ENCODE measurements around the gene EXOG. TPM values are rescaled to one million over a fixed set of nuclear protein-coding genes. Genes with fewer than 3 reads are reported as not detected.

Gene EXOG
- total and polyA plus RNA-seq, 2 donors (not counting 1 experiment from before 2014, with no cell fraction given): 14.2 to 16.4 TPM

- H3K27ac ChIP-seq (ENCODE audit: insufficient read depth, low read length): no peak overlapping the region
- H3K27me3 ChIP-seq (ENCODE audit: control insufficient read depth, insufficient read depth, low read length): no peaks in the 10 kb centered on the region
- H3K4me3 ChIP-seq (replicated peaks in 1 of 4; ENCODE audit: control extremely low read depth in 1 of 4, insufficient read depth in 1 of 4, low read depth in 3 of 4, low read length in 4 of 4): no peak overlapping the region
- no peaks in the 10 kb centered on the region for H4K20me1 ChIP-seq (ENCODE audit: control insufficient read depth, extremely low read depth, insufficient read depth, low read length)
- no peaks in the 10 kb centered on the region for H3K36me3 ChIP-seq (ENCODE audit: control insufficient read depth, insufficient read depth, low read length)
- H3K9ac ChIP-seq (ENCODE audit: insufficient read depth, low read length): no peak overlapping the region
- DNase-seq (ENCODE audit: low read depth in 2 of 2): no peak
- H3K4me1 ChIP-seq (ENCODE audit: control insufficient read depth, extremely low read depth, insufficient read depth, low read length): no peaks in the 10 kb centered on the region
- H3K79me2 ChIP-seq (ENCODE audit: control insufficient read depth, insufficient read depth, low read length): no peaks in the 10 kb centered on the region
- no peak overlapping the region for H2AFZ ChIP-seq (ENCODE audit: low read length)
- no peaks in the 10 kb centered on the region for H3K9me3 ChIP-seq (ENCODE audit: control insufficient read depth, insufficient read depth, low read depth, low read length)
- no peak overlapping the region for H3K4me2 ChIP-seq (ENCODE audit: extremely low read depth, insufficient read depth, low read length)
- TF ChIP-seq EZH2 (IDR thresholded peaks at IDR 0.05; ENCODE audit: low read length, missing control alignments) (no peak), CTCF (conservative IDR thresholded peaks at IDR 0.05 in 1 of 2, IDR thresholded peaks at IDR 0.05 in 1 of 2; ENCODE audit: low read depth in 1 of 2, low read length in 2 of 2) (no peak)
Observed at GRCh38 chr3:38465588-38466154, 30.5 kb upstream of the EXOG start.

DNA sequence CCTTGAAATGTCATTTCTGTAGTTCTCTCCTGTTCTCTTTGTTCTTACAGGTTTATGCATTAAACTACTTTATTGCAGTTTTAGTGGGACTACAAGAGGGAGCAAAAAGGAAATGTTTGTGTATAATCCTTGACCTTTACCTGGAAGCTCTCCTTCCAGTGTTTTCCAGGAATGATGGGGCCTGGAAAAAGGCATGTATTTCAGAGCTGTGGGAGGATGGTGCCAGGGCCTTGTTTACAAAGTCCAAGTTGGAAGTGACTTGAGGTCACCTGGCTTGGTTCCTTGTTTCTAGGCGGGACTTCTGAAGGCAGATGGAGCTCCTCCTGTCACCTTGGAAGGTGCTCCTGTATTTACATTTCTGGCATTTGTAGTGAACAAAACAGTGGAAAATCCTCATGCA, 27.4 kb upstream of the EXOG start:
- Histone ChIP-seq H3K9ac (ENCODE audit: insufficient read depth, low read length) (no peak overlapping the region), H3K4me2 (ENCODE audit: extremely low read depth, insufficient read depth, low read length) (no peak overlapping the region), H3K79me2 (ENCODE audit: control insufficient read depth, insufficient read depth, low read length) (no peaks in the 10 kb centered on the region), H4K20me1 (ENCODE audit: control insufficient read depth, extremely low read depth, insufficient read depth, low read length) (no peaks in the 10 kb centered on the region), H3K27ac (ENCODE audit: insufficient read depth, low read length) (no peak overlapping the region), H2AFZ (ENCODE audit: low read length) (no peak overlapping the region), H3K27me3 (ENCODE audit: control insufficient read depth, insufficient read depth, low read length) (no peaks in the 10 kb centered on the region), H3K4me1 (ENCODE audit: control insufficient read depth, extremely low read depth, insufficient read depth, low read length) (no peaks in the 10 kb centered on the region), H3K36me3 (ENCODE audit: control insufficient read depth, insufficient read depth, low read length) (no peaks in the 10 kb centered on the region), H3K4me3 (replicated peaks in 1 of 4; ENCODE audit: control extremely low read depth in 1 of 4, insufficient read depth in 1 of 4, low read depth in 3 of 4, low read length in 4 of 4) (no peak overlapping the region), H3K9me3 (ENCODE audit: control insufficient read depth, insufficient read depth, low read depth, low read length) (no peaks in the 10 kb centered on the region)
- no peak for DNase-seq (ENCODE audit: low read depth in 2 of 2)
- no peak for TF ChIP-seq CTCF (conservative IDR thresholded peaks at IDR 0.05 in 1 of 2, IDR thresholded peaks at IDR 0.05 in 1 of 2; ENCODE audit: low read depth in 1 of 2, low read length in 2 of 2)
- TF ChIP-seq EZH2 (IDR thresholded peaks at IDR 0.05; ENCODE audit: low read length, missing control alignments): no peak

DNA sequence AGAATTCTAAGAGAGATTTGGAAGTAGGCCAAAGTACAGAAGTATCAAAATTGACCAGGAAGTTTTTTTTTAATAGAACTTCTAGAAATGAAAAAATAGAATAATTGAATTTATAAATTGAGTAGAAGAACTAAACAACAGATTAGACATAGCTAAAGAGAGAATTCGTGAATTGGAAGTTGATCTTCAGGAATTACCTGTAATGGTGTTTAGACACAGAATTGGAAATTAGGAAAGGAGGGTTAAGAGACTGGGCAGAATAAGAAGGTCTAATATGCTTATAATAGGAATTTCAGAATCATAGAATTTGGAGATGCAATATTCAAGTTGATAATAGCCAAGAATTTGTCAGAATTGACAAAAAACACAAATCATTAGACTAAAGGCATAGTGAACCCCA, 26.3 kb upstream of the EXOG start:
- Histone ChIP-seq H3K27ac (ENCODE audit: insufficient read depth, low read length) (no peak overlapping the region), H3K27me3 (ENCODE audit: control insufficient read depth, insufficient read depth, low read length) (no peaks in the 10 kb centered on the region), H2AFZ (ENCODE audit: low read length) (no peak overlapping the region), H3K4me1 (ENCODE audit: control insufficient read depth, extremely low read depth, insufficient read depth, low read length) (no peaks in the 10 kb centered on the region), H3K4me2 (ENCODE audit: extremely low read depth, insufficient read depth, low read length) (no peak overlapping the region), H3K4me3 (replicated peaks in 1 of 4; ENCODE audit: control extremely low read depth in 1 of 4, insufficient read depth in 1 of 4, low read depth in 3 of 4, low read length in 4 of 4) (no peak overlapping the region), H3K9ac (ENCODE audit: insufficient read depth, low read length) (no peak overlapping the region), H3K36me3 (ENCODE audit: control insufficient read depth, insufficient read depth, low read length) (no peaks in the 10 kb centered on the region), H4K20me1 (ENCODE audit: control insufficient read depth, extremely low read depth, insufficient read depth, low read length) (no peaks in the 10 kb centered on the region), H3K79me2 (ENCODE audit: control insufficient read depth, insufficient read depth, low read length) (no peaks in the 10 kb centered on the region), H3K9me3 (ENCODE audit: control insufficient read depth, insufficient read depth, low read depth, low read length) (no peaks in the 10 kb centered on the region)
- no peak for DNase-seq (ENCODE audit: low read depth in 2 of 2)
- TF ChIP-seq EZH2 (IDR thresholded peaks at IDR 0.05; ENCODE audit: low read length, missing control alignments) (no peak), CTCF (conservative IDR thresholded peaks at IDR 0.05 in 1 of 2, IDR thresholded peaks at IDR 0.05 in 1 of 2; ENCODE audit: low read depth in 1 of 2, low read length in 2 of 2) (no peak)

All from fibroblast of lung (primary cell).